ENCODE measurements around the gene DEFB124.
"Not testable (repeated sequence)": the region's sequence is repeated elsewhere in the genome, so short reads cannot be mapped to it uniquely, and the experiment has no call there.

DEFB124 gene, protein sequence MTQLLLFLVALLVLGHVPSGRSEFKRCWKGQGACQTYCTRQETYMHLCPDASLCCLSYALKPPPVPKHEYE

DNA sequence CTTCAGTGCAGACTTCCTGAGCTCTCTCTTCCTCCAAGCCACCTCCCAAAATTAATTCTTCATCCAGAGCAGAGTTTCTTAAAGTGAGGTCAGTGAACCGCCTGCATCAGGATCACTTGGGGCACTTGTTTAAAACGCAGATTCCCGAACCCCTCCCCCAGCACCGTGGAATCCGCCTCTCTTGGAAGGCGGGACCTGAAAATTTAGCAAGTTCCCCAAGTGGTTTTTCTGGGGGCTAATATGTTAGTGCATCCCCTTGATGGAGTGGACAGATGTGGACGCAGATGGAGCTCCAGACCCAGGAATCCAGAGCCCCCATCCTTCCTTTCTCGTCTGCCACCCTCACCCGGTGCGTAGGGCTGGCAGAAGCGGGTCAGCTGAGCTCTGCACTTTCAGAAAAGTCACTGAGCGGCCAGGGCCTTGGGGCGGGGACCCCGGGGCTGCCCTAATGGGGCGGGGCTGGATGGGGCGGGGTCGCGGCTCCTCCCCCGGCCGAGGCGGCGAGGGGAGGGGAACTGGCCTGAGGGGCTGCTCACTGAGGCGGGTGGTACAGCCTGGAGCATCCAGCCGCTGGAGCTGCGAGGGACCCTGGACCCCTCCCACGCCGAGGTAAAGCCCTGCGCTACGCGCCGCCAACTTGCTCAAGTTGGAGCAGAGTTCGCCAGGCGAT is at the start of gene DEFB124, which contains the start of gene REM1:
Gene DEFB124 (minus strand): TSS at position 370 of the 670 bp plus-strand sequence. CDS start 2,114 bp downstream, outside the sequence.
Gene REM1 (plus strand): TSS at position 531 of the 670 bp plus-strand sequence. CDS start 1,158 bp downstream, outside the sequence.
- no peak for DNase-seq (ENCODE audit: low read depth in 2 of 2)

DNA sequence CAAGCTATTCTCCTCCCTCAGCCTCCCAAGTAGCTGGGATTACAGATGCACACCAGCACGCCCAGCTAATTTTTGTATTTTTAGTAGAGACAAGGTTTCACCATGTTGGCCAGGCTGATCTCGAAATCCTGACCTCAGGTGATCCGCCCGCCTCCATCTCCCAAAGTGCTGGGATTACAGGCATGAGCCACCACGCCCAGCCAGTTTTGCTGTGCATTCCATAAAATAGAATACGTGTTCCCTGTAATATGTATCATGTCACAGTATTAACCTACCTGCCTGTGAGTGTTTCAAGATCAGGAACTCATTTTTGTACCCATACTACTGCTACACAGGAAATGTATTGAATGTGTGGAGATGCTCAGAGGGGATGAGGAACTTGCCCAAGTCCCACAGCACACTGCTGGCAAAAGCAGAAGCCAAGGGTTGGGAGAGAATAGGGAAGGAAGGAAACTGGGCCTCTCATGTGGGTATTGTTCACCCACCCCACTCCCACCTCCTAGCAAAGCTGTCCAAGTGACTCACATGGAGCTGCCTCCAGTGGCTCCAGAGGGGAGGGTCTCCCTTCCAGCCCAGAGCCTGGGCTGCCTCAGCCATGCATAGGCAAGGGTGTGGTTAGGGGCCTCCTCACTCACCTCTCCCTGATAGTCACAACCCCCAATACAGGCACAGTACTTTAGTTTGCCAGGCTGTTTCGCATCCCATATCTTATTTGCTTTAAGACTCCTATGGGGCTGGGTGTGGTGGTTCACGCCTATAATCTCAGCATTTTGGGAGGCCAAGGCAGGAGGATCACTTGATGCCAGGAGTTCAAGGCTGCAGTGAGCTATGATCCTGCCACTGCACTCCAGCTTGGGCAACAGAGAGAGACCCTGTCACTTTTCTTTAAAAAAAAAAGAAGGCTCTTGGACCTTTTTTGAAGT is 48.7 kb upstream of the DEFB124 start:
- no peak for DNase-seq (ENCODE audit: low read depth in 2 of 2)

DNA sequence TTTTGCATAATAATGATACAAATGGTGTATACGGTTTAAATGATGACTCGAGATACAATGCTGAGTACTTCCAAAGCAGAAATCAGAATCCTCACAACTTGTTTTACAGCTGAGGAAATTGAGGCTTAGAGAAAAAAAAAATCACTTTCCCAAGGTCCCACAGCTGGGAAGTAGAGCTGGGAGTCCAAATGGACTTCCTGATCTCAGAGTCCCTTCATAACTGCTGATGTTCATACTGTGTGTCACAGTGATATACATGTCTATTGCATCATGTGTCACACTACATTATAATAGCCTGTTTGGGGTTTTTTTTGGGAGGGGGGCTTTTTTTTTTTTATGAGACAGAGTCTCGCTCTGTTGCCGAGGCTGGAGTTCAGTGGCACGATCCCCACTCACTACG is 47.8 kb upstream of the DEFB124 start:
- no peak for DNase-seq (ENCODE audit: low read depth in 2 of 2)

DNA sequence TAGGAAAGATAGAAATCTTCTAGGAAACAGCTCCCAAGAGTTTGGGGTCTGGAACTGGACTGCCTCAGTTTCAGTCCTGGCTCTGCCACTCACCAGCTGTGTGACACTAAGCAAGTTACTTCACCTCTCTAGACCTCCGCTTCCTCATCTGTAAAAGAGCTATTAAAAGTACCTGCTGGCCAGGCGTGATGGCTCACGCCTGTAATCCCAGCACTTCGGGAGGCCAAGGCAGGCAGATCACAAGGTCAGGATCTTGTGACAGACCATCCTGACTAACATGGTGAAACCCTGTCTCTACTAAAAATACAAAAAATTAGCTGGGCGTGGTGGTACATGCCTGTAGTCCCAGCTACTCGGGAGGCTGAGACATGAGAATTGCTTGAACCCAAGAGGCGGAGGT is 46.3 kb upstream of the DEFB124 start:
- DNase-seq (ENCODE audit: low read depth in 2 of 2) = not testable (repeated sequence)

DNA sequence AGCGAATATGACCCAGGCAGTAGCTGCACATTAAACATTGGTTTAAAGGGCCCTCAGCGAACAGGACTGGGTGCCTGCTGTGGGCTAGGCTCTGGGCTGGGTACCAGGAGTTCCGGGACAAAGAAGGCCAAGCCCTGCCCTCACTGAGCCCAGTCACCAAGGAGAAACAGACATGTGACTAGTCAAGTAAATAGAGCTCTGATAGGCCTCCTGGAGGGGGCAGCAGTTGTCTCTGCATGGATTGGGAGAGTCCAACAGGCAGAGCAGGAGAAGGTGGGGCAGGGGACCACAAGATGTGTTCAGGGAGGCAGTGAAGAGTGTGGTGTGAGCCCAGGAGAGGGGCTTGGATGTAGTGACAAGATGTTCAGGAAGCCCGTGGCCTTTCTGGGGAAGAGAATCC is 42.4 kb upstream of the DEFB124 start:
- no peak for DNase-seq (ENCODE audit: low read depth in 2 of 2)

DNA sequence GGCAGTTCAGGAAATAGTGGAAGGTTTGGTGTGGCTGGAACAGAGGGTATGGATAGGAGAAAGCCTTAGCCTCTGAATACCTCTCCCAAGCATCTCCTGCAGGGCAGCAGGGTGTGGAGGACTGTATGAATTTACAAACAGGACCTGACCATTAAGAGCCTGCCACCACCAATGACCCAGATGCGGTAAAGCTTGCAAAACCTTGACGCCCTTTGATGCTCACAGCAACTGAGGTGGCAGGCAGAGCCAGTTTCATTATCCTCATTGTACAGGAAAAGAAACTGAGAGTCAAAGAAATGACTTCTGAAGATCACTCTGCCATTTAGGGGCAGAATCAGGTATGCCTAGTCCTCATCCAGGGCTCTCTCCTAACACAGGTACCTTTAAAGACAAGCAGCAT is 41.7 kb upstream of the DEFB124 start:
- no peak for DNase-seq (ENCODE audit: low read depth in 2 of 2)

DNA sequence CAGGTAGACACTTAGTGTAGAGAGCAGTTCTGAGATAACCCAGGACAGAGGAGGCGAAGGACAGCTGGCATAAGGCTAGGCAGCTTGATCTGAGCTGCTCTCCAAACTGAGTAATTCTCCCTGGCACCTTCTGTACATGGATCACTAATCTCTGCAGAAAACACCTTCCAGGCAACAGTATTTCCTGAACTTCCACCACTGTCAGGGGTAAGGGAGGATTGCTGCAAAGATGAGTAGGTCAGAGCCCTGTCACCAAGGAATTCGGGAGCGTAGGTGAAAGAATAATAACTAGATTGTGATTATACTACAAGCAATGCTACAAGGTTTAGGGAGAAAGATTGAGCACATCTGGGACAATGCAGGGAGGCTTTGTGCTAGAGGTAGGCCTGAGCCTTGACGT is 41.2 kb upstream of the DEFB124 start:
- DNase-seq (ENCODE audit: low read depth in 2 of 2) = no peak

DNA sequence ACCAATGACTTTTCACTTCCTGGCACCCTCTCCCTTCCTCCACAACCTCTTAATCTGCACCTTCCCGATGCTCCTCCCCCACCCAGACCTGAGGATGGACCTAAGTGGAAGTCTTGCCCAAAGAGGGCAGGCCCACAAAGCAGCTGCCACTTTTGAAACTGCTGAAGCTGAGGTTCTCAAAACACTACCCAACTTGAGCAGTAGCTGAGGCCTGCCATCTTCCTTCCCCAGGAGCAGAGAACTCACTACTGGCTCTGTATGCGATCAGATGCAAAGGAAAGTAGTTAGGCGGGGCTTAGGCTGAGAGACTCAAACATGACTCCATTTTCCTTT is 40.8 kb upstream of the DEFB124 start:
- DNase-seq (ENCODE audit: low read depth in 2 of 2) = no peak

DNA sequence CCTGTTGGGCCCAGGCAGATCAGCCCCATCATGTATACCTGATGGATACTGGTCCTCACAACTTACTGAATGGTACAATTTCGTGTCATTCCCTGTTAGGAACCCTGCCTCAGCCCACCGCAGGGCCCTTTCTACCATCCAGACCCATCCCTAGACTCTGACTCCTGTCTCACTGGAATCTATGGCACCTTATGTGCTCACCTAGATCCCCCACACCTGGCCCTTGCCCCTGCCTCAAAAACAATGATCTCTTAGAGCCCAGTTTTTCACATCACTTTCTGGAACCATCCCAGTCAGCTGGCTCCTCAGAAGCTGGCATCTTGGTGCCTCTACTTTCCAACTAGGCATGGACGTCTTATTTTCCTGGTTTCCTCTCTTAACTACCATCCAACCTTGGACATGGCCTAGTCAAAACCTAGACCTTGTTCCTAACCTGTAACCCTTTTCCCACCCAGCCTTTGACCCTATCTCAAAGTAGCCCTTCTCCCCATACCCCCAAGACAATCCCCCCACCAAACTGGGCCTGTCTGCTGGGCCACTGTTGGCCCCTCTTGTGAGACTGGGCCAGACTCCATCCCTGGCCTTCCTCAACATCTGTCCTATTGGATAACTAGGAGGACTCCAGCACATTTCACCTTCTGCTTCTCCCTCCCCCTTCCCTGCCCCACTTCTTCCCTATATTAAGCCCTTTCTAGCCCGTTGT is 40.3 kb upstream of the DEFB124 start:
- no peak for DNase-seq (ENCODE audit: low read depth in 2 of 2)

DNA sequence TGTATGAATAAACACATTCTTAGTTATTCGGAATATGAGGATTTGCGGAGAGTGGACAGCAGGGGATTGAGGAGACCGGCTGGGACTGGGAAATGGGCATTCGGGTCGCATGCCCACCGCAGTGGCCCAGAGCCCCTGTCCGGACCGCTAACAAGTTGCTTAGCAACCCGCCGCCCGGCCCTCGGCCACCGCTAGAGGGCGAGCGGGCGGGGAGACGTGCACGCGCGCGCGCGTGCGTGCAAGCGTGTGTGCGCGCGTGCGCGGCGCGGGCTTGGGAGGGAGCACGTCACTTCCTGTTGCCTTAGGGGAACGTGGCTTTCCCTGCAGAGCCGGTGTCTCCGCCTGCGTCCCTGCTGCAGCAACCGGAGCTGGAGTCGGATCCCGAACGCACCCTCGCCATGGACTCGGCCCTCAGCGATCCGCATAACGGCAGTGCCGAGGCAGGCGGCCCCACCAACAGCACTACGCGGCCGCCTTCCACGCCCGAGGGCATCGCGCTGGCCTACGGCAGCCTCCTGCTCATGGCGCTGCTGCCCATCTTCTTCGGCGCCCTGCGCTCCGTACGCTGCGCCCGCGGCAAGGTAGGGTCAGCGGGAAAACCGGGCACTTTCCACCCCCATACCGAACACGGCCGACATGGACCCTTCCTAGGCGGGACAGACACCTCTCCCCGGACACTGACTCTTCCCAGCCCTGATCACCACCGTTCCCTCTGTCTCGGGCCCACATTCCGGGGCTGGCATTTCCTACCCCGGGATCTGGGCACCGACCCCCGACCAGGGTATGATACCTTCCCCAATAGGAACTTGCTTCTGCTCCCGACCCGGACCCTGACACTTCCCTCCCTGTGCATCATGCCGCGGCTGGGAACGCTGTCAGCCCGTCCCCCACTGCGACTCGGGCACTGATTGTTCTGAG is 39.5 kb upstream of the DEFB124 start, which contains the start of gene HM13:
Gene HM13 (plus strand): TSS at position 289 of the 918 bp plus-strand sequence. CDS start 110 bp downstream, at position 399.
- peak; percentile 60 for DNase-seq (ENCODE audit: low read depth in 2 of 2)

DNA sequence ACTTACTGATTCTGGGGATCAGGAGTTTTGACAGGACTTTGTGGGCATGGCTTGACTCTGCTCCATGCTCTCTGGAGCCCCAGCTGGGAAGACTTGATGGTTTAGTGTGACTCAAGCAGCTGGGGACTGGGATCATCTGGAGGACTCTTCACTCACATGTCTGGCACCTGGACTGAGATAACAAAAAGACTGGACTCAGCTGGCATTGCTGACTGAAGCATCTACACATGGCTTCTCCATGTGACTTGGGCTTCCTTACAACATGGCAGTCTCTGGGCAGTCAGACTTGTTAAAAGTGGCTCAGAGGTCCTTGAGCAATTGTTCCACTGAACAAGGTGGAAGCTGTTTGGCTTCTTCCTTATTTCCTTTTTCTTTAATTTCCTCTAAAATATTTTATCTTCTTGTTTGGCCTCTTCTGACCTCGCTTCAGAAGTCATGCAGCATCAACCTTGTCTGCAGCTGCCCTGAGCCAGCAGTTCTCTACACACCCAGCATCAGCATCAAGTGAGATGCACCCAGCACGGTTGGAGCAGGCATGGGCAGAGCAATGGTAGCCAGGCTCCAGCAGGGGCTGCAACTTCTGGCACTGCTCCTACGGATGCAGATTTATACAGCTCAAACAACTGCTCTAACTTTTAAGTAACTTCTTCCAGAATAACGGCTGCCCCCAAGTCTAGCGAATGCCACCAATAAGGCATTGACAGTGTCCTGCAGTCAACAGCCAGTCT is 33.8 kb upstream of the DEFB124 start:
- DNase-seq (ENCODE audit: low read depth in 2 of 2) = no peak

DNA sequence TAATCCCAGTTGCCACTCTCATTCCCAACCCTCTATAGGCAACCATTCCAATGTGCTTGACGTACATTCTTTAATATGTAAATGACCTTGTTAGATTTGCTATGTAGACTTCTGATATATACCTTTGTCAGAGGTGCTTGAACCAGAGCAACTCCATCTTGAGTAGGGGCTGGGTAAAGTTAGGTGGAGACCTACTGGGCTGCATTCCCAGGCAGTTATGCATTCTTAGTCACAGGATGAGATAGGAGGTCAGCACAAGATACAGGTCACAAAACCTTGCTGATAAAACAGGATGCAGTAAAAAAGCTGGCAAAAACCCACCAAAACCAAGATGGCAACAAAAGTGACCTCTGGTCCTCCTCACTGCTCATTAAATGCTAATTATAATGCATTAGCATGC is 31.0 kb upstream of the DEFB124 start:
- no peak for DNase-seq (ENCODE audit: low read depth in 2 of 2)

DNA sequence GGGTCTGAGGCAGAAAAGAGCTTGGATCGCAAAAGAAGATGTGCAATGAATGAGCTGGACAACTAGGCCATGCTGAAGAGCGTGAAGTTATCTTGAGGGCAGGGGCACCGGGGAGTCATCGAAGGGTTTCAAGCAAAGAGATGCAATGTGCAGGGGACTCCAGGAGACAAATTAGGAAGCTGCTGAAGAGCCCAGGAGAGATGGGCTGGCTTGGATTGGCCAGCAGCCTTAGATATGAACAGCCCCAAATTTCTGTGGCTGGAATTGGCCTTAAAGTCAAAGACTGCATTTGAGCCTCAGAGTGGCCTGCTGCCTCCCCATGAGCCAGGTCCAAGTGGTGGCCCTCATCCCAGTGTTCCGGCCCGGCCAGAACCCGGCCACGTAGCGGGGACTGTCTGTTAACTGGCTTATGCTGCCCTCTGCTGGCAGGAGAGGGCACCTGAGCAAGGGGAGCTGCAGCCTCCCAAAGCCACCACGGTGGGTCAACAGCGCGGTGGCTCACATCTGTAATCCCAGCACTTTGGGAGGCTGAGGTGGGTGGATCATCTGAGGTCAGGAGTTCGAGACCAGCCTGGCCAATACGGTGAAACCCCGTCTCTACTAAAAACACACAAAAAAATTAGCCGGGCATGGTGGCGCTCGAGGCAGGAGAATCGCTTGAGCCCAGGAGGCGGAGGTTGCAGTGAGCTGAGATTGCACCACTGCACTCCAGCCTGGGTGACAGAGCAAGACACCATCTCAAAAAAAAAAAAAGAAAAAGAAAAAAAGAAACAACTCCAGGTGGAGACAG is 28.2 kb upstream of the DEFB124 start:
- peak in 1 of 2 experiments; percentile 33 for DNase-seq (ENCODE audit: low read depth in 2 of 2)

DNA sequence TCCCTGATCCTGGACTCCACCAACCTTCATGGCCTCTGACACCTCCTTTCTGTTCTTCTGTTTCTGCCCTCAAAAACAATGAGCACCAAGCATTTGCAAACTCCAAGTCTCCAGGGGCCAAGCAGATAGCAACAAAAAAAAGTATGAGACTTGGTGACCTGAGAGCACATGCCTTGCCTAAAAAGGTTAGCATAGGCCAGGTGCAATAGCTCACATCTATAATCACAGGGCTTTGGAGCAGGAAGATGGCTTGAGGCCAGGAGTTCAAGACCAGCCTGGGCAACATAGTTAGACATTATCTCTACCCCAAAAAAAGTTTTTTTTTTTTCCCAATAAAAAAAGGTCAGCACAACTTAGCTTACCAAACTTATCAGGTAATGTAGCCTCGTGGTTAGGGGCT is 25.6 kb upstream of the DEFB124 start:
- DNase-seq (ENCODE audit: low read depth in 2 of 2) = no peak

DNA sequence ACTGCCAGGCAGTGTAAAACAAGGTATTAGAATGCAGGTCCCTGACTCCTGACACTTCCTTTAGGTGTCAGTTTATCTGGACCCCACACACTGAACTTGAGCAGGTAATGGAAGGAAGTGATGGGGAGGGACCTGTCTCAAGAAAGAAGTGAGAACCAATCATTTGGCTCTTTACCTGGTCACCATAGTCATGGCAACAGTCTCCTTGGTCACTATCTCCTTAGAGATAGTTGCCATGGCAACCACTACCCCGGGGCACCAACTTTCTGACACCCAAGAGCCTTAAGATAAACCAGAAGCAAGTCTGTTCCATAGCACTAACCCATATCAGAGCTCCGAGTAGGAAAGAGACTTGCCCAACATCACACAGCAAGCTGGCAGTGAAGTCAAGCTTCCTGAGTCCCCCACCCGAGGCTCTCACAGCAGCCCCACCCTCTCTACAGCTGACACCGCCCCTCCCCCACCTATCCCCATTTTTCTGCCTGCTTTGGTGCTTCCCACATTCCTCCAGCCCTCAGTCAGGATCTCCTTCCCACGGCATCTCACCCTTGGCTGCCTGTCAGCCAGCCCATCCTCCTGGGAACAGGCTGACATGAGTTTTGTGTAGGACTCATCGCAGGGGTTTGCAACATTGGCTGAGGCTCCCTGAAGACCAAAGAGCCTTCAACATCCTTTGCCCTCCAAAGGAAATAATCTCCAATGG is 23.1 kb upstream of the DEFB124 start:
- peak; percentile 51 to 55 for DNase-seq (ENCODE audit: low read depth in 2 of 2)

DNA sequence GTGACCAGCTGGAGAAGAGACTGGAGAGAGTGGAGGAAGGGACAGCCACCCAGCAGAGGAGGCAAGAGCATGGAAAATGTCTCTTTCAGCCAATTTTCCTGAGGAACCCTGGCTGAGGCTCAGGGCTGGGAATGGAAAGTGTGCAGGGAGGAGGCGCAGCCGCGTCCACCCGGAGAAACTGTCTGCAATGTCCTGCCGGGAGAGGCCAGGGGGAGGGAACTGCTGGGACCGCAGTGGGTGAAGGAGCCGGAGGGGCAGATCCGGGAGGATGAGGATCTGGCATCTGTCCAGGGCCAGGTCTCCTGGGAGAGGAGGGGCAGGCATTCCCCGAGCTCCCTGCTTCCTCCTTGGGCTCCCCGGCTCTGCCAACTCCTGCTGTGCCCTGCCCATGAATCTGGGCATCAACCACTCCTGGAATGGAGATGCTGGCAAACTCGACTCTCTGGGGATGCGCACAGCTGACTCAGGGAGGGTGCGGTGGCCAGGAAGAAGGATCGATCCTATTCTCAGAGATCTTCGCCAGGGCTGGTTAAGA is 21.9 kb upstream of the DEFB124 start:
- no peak for DNase-seq (ENCODE audit: low read depth in 2 of 2)

DNA sequence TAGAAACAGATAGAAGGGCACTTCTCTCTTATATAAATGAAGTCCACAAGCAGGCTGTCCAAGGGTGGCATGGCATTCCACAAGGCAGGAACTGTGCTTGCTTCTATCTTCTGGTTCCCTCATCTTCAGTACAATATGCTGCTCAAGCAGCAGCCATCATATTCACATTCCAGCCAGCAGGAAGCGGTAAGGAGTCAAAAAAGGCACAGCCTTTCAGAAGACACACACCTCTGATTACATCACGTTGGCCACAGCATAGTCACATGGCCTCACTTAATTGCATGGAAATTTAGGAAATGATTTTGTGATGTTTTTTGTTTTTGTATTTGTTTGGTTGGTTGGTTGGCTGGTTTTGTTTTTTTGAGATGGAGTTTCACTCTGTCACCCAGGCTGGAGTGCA is 19.2 kb upstream of the DEFB124 start:
- no peak for DNase-seq (ENCODE audit: low read depth in 2 of 2)

DNA sequence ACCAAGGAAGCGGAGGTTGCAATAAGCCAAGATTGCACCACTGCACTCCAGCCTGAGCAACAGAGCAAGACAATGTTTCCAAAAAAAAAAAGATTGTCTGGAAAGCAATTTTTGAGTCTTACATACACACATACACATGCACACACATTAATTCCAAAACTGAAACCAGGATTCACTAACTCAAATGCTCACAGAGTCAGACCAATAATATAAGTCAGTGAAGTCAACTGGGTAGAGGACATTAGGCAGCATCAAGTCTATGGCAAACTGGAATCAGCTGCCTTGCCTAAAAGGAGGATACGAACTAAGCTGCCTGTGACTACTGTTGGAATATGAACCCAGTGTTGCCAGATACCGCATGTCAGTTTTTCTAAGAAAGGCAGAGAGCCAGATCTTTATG is 15.8 kb upstream of the DEFB124 start:
- DNase-seq (ENCODE audit: low read depth in 2 of 2) = no peak

DNA sequence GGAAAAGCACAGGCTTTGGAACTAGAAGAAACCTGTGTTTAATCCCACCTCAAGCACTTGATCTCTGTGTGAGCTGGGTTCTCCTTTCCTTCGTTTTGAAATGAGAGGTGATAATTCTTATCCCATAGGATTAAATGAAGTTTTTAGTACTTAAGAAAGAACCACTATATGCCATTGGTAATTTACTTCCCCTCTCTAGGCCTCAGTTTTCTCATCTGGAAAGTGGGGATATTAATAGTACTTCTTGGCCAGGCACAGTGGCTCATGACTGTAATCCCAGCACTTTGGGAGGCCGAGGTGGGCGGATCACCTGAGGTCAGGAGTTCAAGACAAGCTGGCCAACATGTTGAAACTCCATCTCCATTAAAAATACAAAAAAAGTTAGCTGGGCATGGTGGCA is 14.2 kb upstream of the DEFB124 start:
- DNase-seq (ENCODE audit: low read depth in 2 of 2) = no peak

Data from fibroblast of skin of left biceps (primary cell).